Activated T-cell treated with anti-CD3 and anti-CD28 coated beads for 1 hour (primary cell): Measurements from ENCODE around the gene SSNA1.
"Not testable (repeated sequence)": the region's sequence is repeated elsewhere in the genome, so short reads cannot be mapped to it uniquely, and the experiment has no call there.

Experiments used
- DNase-seq: peaks from one replicate; pipeline ENCODE4 v3.0.0-alpha.2; 2020; ENCODE audit warnings: low read depth

Gene SSNA1

DNA sequence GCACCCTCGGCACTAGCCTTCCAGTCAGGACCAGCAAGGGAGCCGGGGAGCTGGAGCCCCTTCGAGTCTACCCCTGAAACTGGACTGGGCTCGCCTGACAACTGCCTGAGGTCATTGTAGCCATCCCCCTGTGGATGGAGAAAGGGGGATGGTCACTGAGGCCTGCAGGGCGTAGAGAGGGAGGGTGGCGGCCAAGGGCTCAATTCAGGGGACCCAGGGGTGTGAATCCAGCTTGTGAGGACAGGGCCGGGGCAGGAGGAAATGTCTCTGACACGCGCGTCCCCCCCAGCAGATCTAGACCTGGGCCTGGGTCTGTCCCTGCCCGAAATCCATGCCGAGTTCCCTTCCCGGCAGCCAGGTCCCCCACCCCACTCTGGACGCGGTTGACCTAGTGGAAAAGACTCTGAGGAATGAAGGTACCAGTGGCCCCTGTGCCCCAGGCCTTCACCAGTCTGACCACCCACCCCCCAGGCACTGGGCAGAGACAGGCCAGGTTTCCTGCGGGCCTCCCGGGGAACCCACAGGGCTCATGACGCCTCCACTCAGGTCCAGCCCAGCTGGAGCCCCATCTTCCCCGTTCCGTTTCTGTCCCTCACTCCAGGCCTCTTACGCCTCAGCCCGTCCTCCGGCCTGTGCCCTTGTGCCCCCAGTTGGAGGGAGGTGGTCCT lies 43.0 kb downstream of the SSNA1 start:
- no peak for DNase-seq

DNA sequence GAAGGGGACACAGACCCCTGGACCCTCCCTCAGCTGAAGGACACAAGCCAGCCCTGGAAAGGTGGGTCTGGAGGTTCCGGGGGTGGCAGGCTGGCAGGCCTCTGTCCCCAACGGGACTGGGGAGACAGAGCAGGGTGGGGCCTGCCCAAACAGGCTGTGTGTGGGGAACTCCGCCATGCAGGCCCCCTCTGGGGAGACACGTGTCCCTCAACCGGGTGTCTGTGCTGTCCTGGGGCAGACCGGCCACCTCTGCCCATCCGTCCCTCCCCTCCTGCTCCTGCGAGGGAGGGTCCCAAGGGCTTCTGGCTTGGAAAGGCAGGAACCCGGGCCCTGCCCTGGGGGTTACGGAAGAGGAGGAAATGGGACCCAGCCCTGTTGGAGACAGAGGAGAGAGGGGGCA lies 43.6 kb downstream of the SSNA1 start:
- no peak for DNase-seq

DNA sequence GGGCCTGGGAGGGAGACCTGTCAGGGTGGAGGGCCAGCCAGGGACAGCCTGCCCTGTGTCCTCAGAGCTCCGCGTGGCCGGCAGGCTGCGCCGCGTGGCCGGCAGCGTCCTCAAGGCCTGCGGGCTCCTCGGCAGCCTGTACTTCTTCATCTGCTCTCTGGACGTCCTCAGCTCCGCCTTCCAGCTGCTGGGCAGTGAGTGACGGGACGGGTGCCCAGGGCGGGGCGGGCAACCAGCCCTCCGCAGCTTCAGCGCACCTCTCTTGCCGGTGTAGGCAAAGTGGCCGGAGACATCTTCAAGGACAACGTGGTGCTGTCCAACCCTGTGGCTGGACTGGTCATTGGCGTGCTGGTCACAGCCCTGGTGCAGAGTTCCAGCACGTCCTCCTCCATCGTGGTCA lies 44.0 kb downstream of the SSNA1 start:
- no peak for DNase-seq

DNA sequence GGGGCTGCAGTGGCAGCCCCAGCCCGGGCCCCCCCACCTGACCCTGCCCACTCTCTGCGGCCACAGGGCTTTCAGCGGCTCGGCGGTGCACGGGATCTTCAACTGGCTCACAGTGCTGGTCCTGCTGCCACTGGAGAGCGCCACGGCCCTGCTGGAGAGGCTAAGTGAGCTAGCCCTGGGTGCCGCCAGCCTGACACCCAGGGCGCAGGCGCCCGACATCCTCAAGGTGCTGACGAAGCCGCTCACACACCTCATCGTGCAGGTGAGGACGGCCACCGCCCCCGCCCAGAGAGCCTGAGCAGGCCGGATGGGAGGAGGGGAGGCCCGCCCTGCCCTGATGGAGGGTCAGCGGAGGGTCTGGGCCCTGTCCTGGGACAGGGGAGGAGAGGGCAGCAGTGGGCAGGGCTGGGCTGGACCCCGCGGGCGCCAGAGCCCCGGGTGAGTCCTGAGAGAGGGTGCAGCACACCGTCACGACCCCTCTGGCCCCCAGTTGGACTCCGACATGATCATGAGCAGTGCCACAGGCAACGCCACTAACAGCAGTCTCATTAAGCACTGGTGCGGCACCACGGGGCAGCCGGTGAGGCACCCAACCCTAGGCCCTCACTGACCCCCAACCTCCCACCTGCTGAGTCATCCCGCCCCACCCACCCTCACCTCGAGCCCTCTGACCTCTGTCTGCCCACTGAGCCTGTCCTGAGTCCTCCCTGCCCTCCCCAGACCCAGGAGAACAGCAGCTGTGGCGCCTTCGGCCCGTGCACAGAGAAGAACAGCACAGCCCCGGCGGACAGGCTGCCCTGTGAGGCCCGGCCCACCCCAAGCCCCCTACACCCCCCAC lies 44.9 kb downstream of the SSNA1 start:
- DNase-seq: no peak

DNA sequence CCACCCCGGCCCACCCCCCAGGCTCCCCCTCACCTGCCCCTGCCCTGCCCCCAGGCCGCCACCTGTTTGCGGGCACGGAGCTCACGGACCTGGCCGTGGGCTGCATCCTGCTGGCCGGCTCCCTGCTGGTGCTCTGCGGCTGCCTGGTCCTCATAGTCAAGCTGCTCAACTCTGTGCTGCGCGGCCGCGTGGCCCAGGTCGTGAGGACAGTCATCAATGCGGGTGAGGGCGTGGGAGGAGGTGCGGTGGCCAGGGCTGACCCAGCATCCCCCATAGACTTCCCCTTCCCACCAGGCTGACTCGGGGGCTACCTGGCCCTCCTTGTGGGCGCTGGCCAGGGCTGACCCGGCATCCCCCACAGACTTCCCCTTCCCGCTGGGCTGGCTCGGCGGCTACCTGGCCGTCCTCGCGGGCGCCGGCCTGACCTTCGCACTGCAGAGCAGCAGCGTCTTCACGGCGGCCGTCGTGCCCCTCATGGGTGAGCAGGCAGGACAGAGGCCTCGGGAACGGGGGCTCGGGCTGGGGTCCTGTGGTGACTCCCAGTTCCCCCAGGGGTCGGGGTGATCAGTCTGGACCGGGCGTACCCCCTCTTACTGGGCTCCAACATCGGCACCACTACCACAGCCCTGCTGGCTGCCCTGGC lies 45.7 kb downstream of the SSNA1 start:
- DNase-seq: no peak

DNA sequence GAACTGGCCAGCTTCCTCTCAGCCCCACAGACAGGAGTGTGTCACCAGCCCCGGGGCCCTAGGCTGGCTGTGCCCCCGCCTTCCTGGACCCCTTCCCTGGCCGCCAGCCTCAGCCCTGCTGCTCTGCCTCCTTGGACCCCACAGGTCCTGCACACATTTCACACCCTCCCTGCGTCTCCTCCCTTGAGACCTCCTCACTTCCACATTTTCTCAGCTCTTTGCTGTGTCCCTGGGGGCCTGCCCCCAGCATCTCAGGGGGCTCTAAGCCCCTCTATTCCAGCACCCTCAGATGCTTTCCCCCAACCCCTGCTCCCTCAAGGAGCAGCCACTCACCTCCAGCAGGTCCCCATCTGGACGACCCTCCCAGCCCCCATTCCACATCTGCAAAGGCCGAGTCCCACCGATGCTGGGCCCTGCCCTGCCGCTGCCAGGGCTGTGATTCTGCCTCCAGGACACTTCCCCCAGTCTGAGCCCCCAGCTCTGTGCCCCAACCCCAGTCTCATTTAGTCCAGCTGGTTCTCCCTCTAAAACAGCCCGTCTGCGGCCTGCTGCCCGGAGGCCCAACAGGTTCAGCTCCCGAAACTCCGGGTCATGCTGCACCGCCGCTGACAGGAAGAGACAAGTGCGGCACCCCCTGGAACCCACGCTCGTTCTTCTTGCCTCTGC lies 46.4 kb downstream of the SSNA1 start:
- DNase-seq: no peak

DNA sequence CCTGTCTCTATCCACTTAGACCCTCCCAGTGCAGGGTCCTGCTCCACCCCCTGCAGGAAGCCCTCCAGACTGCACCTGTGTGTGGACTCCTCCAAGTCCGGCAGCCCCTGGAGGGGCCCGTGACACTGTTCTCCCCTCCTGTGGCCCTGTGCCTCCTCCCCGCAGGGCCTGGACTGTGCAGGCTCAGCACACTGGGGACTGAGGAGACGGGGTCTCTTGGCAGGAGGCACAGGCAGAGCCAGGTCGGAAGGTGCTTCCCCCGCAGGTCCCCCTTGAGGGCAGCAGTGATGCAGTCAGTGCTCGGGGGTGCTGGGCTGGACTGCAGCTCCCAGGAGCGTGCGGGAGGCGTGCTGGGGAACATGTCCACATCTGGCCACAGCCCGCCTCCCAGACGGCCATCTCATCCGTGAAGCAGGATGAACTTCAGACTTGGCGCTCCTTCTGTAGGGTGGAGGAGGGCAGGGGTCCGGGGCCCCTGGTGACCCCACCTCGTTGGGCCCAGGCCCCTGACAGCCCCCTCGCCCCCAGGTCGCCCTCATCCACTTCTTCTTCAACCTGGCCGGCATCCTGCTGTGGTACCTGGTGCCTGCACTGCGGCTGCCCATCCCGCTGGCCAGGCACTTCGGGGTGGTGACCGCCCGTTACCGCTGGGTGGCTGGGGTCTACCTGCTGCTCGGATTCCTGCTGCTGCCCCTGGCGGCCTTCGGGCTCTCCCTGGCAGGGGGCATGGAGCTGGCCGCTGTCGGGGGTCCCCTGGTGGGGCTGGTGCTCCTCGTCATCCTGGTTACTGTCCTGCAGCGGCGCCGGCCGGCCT lies 47.2 kb downstream of the SSNA1 start:
- no peak for DNase-seq

DNA sequence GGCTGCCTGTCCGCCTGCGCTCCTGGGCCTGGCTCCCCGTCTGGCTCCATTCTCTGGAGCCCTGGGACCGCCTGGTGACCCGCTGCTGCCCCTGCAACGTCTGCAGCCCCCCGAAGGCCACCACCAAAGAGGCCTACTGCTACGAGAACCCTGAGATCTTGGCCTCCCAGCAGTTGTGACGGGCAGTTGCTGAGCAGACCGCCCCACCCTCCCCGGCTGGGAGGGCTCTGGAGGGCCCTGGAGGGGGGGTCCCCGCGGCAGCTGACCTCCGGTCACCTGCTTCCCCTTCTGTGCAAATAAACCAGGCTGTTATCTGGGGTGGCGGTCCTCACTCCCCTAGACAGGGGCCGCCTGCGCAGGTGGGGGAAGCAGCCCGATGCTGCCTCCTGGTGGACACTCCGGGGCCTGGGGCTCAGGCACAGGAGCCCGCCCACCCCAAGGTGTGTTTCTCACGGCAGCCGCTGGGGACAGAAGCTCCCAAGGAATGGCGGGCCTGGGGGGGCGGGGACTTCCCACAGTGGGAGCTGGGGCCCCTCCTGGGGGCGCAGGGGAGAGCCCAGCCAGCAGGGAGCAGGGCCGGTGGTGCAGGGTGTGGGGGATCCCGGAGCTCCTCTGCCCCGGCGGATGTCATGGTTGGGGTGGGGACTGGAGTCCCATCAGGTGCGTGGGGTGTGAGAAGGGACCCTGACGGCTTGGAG lies 47.9 kb downstream of the SSNA1 start:
- DNase-seq: peak; percentile 90

DNA sequence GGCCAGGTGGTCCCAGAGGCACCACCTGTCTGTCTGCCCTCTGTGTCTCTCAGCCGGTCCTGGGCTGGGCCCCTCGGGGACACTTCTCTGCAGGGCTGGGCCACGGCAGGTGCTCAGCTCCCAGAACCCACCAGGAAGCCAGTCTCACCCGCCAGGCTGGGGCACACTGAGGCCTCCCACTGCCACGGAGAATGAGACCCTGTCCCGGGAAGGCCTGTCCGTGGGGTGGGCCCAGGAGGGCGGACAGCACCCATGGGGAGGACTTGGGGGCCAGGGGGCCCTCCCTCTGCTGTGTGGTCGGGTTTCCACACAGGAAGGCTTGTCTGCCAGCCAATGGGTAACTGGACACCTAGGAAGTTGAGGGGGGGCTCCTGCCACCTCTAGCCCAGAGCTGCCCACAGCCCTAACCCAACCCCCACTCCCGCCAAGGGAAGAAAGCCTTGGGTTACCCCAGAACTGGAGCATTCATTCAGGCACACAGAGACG lies 48.5 kb downstream of the SSNA1 start:
- no peak for DNase-seq

DNA sequence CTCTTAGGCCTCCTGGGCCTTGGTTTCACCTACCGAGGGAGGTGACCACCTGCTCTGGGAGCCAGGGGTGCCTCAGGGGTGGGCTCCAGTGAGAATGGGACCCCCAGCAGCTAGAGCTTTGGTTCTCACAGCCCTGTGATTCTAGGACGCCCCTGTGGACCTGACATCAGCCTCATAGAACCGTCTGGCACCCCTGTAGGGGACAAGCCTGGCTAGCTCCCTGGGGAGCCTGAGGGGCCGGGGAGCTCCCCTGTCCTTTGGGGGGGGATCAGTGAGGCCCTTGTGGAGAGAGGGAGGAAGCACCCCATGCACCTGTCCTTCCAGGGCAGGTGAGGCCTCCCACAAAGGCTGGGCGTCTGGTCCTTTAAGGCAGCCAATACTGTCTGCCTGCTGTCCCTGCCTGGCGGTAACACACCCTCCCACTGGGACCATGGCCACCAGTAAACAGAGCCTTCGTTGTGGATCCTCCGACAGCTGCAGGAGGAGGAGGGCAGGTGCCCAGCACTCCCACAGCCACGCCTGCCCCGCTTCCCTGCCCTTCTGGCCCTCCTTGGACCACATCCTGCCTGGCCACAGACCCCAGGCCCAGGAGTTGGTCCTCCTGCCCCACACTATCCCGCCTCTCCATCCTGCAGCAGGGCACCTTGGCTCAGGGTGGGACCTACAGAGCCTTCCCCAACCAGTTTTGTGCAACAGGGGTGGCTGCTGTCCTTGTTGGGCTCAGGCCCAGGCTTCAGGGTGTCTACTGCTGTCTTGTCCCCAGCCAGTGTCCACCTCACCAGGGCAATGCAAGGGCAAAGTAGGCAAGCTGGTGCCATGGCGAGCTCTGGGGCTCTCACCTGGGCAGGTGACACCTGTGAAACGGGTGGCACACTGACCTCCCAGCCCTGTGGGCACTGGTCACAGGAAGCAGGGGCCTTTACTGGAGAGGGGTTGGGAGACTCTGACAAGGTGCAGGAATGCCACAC lies 49.6 kb downstream of the SSNA1 start:
- no peak for DNase-seq

DNA sequence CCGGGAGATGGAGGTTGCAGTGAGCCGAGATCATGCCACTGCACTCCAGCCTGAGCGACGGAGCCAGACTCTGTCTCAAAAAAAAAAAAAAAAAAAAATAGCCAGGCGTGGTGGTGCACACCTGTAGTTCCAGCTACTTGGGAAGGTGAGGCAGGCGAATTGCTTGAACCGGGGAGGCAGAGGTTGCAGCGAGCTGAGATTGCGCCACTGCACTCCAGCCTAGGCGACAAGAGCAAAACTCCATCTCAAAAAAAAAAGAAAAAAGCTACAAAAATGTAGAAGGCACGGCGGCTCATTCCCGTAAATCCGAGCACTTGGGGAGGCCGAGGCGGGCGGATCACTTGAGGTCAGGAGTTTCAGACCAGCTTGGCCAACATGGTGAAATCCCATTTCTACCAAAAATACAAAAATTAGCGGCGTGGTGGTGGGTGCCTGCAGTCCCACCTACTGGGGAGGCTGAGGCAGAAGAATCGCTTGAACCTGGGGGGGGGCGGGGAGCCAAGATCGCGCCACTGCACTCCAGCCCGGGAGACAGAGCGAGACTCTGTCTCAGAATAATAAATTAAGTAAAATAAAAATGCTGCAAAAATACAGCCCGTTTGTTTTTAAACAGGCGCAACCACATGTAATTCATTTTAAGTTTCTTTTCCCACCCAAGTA lies 51.2 kb downstream of the SSNA1 start:
- not testable (repeated sequence) for DNase-seq
